OCI-LY7 (cell line): ENCODE measurements around the gene CCDC9B.

Experiments used
- EZH2phosphoT487 ChIP-seq: fragments of 200-600 bp; sonication (generic); IDR thresholded peaks from 2 replicates; pipeline ENCODE4 v1.6.1; 2018; ENCODE audit warnings: low read depth, borderline replicate concordance, mild to moderate bottlenecking, mixed run types, antibody characterized with exemption, low read length, moderate library complexity, mixed read lengths
- TF ChIP-seq, protein P1 (sequence below): fragments of 200-600 bp; sonication (generic); conservative IDR thresholded peaks from 2 replicates; pipeline ENCODE4 v1.5.1; 2014; ENCODE audit warnings: mild to moderate bottlenecking, antibody characterized with exemption, low read length, moderate library complexity, mixed read lengths

DNA sequence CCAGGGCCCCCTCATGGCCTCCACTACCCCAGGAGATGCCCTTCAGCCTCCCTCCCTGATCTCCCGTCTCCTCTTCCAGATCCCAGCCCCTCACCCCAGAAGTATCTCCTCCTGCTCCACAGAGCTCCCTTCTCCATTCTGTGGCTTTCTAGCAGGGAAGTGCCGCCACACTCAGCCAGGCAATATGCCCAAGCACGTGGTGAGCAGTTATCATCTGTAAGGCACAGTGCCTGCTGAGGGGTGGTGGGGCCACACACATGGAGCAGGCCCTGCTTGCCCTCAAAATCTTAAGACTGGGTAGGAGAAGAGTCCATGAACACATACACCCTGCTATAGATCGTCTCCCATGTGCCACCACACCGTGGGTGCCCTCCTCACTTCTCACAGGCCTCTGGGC, 7.7 kb upstream of the CCDC9B start:
- TF ChIP-seq, protein P1, sequence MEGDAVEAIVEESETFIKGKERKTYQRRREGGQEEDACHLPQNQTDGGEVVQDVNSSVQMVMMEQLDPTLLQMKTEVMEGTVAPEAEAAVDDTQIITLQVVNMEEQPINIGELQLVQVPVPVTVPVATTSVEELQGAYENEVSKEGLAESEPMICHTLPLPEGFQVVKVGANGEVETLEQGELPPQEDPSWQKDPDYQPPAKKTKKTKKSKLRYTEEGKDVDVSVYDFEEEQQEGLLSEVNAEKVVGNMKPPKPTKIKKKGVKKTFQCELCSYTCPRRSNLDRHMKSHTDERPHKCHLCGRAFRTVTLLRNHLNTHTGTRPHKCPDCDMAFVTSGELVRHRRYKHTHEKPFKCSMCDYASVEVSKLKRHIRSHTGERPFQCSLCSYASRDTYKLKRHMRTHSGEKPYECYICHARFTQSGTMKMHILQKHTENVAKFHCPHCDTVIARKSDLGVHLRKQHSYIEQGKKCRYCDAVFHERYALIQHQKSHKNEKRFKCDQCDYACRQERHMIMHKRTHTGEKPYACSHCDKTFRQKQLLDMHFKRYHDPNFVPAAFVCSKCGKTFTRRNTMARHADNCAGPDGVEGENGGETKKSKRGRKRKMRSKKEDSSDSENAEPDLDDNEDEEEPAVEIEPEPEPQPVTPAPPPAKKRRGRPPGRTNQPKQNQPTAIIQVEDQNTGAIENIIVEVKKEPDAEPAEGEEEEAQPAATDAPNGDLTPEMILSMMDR = no peak
- no peak for TF ChIP-seq EZH2phosphoT487
